ENCODE results near the gene CHD3. TPM values are rescaled to one million over a fixed set of nuclear protein-coding genes. Genes with fewer than 3 reads are reported as not detected.

CHD3 gene
- total RNA-seq, 4 donors from 2014 or later = 80.4 to 202 (median 125) TPM

DNA sequence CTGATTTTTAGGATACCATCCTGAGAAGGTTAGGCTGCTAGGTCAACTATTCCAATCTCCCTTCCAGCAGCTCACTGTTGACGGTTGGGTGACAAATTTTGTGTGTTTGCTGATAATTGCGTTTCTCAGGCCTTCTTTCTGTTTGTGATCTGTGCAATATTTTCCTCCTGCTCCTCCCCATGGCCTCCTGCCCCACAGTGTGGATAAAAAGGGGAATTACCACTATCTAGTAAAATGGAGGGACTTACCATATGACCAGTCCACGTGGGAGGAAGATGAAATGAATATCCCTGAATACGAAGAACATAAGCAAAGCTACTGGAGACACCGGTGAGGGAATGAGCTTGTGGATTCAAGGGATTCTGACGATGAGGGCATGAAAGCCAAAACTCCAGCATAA lies 9.2 kb downstream of the CHD3 start:
- peak overlapping the region in 1 of 4 donors; percentile 3 for H3K27ac ChIP-seq
- no peaks in the 10 kb centered on the region for H3K9me3 ChIP-seq
- TF ChIP-seq POLR2A (IDR thresholded peaks at IDR 0.05) (no peak), EP300 (IDR thresholded peaks at IDR 0.05) (no peak)
- TF ChIP-seq, protein P1, sequence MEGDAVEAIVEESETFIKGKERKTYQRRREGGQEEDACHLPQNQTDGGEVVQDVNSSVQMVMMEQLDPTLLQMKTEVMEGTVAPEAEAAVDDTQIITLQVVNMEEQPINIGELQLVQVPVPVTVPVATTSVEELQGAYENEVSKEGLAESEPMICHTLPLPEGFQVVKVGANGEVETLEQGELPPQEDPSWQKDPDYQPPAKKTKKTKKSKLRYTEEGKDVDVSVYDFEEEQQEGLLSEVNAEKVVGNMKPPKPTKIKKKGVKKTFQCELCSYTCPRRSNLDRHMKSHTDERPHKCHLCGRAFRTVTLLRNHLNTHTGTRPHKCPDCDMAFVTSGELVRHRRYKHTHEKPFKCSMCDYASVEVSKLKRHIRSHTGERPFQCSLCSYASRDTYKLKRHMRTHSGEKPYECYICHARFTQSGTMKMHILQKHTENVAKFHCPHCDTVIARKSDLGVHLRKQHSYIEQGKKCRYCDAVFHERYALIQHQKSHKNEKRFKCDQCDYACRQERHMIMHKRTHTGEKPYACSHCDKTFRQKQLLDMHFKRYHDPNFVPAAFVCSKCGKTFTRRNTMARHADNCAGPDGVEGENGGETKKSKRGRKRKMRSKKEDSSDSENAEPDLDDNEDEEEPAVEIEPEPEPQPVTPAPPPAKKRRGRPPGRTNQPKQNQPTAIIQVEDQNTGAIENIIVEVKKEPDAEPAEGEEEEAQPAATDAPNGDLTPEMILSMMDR (IDR thresholded peaks at IDR 0.05) = peak; percentile 27 to 74 (median 44)
- peaks cover 0 to 3% (median 0%) of the 10 kb centered on the region in 4 donors for H3K4me1 ChIP-seq
- WGBS, 2 donors = 24 to 31% methylated on average over 6 of the region's 6 CpGs
- peaks cover 0 to 90% (median 9%) of the 10 kb centered on the region in 3 donors for H3K36me3 ChIP-seq
- no peak overlapping the region for H3K4me3 ChIP-seq
- peak in 1 of 2 donors; percentile 19 for DNase-seq (ENCODE audit: low spot score in 2 of 2)
- H3K27me3 ChIP-seq = no peaks in the 10 kb centered on the region

DNA sequence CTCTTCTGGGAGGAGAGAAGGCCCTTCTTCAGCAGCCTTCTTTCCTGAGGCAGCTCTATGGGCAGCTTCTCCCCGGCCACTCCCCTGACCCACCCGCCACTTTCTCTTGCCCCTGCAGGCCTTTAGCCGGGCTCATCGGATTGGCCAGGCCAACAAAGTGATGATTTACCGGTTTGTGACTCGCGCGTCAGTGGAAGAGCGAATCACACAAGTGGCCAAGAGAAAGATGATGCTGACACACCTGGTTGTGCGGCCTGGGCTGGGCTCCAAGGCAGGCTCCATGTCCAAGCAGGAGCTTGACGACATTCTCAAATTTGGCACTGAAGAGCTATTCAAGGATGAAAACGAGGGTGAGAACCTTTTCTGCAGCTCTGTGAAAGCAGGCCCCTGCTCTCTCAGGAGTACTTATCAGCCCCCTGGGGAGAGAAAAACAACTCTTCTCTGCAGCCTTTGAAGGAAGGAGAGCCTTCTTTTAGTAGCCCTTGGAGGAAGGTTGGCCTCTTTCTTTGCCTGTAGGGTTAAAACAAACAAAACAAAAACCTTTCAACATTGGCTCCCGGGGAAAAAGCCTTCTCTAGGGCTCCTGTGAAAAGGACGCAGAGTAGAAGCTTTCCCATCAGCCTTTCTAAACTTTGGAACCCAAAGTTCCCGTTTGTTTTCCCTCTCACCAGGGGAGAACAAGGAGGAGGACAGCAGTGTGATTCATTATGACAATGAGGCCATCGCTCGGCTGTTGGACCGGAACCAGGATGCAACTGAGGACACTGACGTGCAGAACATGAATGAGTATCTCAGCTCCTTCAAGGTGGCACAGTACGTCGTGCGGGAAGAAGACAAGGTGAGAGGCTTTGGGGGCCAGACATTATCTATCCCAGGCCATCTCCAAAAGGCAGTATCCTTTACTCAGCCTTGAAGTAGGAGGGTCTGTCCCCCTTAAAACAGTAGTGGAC lies 14.8 kb downstream of the CHD3 start:
- H3K4me3 ChIP-seq = no peak overlapping the region
- no peak overlapping the region for H3K27ac ChIP-seq
- no peaks in the 10 kb centered on the region for H3K27me3 ChIP-seq
- peaks cover 0 to 99% (median 26%) of the 10 kb centered on the region in 3 donors for H3K36me3 ChIP-seq
- DNase-seq (ENCODE audit: low spot score in 2 of 2) = no peak
- WGBS, 2 donors = 68 to 73% methylated on average over 21 to 22 of the region's 22 CpGs
- TF ChIP-seq POLR2A (IDR thresholded peaks at IDR 0.05) = no peak
- TF ChIP-seq, protein P1 (IDR thresholded peaks at IDR 0.05) = no peak
- TF ChIP-seq EP300 (IDR thresholded peaks at IDR 0.05) = no peak
- no peaks in the 10 kb centered on the region for H3K4me1 ChIP-seq
- no peaks in the 10 kb centered on the region for H3K9me3 ChIP-seq

DNA sequence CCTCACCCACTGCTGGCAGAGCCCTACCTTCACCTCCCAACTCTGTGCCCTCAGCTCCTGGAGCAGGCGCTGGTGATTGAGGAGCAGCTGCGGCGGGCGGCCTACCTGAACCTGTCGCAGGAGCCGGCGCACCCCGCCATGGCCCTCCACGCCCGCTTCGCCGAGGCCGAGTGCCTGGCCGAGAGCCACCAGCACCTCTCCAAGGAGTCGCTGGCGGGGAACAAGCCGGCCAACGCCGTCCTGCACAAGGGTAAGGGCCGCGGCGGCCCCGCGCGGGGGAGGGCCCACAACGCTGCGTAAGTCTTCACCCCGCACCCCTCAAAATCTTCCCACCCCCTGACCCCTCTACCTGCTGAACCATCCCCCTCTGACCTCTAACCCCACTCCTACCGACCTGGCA lies 20.5 kb downstream of the CHD3 start:
- H3K4me1 ChIP-seq = peaks cover 0 to under 1% (median 0%) of the 10 kb centered on the region in 4 donors
- H3K9me3 ChIP-seq = no peaks in the 10 kb centered on the region
- no peak overlapping the region for H3K4me3 ChIP-seq
- peaks cover 0 to 84% (median 24%) of the 10 kb centered on the region in 3 donors for H3K36me3 ChIP-seq
- no peak for DNase-seq (ENCODE audit: low spot score in 2 of 2)
- H3K27me3 ChIP-seq = no peaks in the 10 kb centered on the region
- no peak for TF ChIP-seq EP300 (IDR thresholded peaks at IDR 0.05)
- TF ChIP-seq POLR2A (IDR thresholded peaks at IDR 0.05) = no peak
- no peak overlapping the region for H3K27ac ChIP-seq
- WGBS, 2 donors = 85 to 92% methylated on average over 23 to 24 of the region's 29 CpGs

DNA sequence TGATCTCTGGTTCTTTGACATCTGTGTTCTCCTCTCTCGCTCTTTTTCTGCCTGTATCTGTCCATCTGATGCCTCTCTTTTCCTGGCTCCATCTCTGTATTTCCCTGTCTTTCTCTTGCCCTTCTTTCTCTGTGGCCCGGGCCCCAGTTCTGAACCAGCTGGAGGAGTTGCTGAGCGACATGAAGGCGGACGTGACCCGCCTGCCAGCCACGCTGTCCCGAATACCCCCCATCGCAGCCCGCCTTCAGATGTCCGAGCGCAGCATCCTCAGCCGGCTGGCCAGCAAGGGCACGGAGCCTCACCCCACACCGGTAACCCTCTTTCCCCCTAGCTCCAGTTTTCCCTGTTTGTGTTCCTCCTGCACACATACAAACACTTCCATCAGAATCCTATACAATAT lies 21.7 kb downstream of the CHD3 start:
- Histone ChIP-seq H3K4me1 (peaks cover 0 to 13% (median 7%) of the 10 kb centered on the region in 4 donors), H3K4me3 (no peak overlapping the region), H3K9me3 (no peaks in the 10 kb centered on the region), H3K36me3 (peaks cover 0 to 72% (median 24%) of the 10 kb centered on the region in 3 donors), H3K27me3 (no peaks in the 10 kb centered on the region), H3K27ac (no peak overlapping the region)
- no peak for DNase-seq (ENCODE audit: low spot score in 2 of 2)
- WGBS, 2 donors = 91 to 93% methylated on average over 15 of the region's 15 CpGs
- TF ChIP-seq POLR2A (IDR thresholded peaks at IDR 0.05) (no peak), EP300 (IDR thresholded peaks at IDR 0.05) (no peak)
- TF ChIP-seq, protein P1 (IDR thresholded peaks at IDR 0.05) = no peak

DNA sequence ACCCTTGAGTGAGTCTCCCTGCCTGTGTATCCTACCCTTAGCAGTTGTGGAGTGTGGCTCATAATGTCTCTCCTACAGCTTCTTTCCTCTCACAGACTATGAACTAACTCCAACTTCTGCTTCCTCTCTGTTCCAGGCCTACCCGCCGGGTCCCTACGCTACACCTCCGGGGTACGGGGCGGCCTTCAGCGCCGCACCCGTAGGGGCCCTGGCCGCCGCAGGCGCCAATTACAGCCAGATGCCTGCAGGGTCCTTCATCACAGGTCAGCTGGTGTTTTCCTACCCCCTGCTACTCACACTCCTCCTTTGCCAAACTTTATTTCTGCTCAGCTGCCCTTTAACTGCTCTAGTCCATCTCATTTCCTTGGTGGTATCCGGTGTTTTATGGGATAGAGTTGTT lies 22.1 kb downstream of the CHD3 start:
- Histone ChIP-seq H3K27me3 (no peaks in the 10 kb centered on the region), H3K27ac (no peak overlapping the region), H3K36me3 (peaks cover 0 to 68% (median 24%) of the 10 kb centered on the region in 3 donors), H3K4me3 (no peak overlapping the region), H3K4me1 (peaks cover 0 to 14% (median 8%) of the 10 kb centered on the region in 4 donors), H3K9me3 (no peaks in the 10 kb centered on the region)
- no peak for DNase-seq (ENCODE audit: low spot score in 2 of 2)
- TF ChIP-seq, protein P1 (IDR thresholded peaks at IDR 0.05) = no peak
- no peak for TF ChIP-seq EP300 (IDR thresholded peaks at IDR 0.05)
- TF ChIP-seq POLR2A (IDR thresholded peaks at IDR 0.05) = no peak
- WGBS, 2 donors = 90 to 94% methylated on average over 13 of the region's 13 CpGs

Measured in tibial nerve (tissue), 4 donors.